Adrenal gland (tissue), 12 donors: ENCODE results near the gene TLK2. TPM values are rescaled to one million over a fixed set of nuclear protein-coding genes. Genes with fewer than 3 reads are reported as not detected.

Experiments used
- DNase-seq, 7 donors: peaks; one replicate each; pipeline ENCODE4 v3.0.0-alpha.2; 2019 to 2020
- H3K27ac ChIP-seq, 5 donors: fragments of 200-600 bp; sonication (generic) in 4 of 5; 1 replicate in 3 of 5; 2 replicates in 2 of 5; pipeline versions ENCODE4 v1.5.1 to v1.8.0; 2016 to 2020; ENCODE audit warnings: mild to moderate bottlenecking in 1 of 5
- H3K27me3 ChIP-seq: fragments of 200-600 bp; 2 replicates; pipeline ENCODE4 v1.8.0; 2021
- H3K36me3 ChIP-seq, 2 donors: fragments of 200-600 bp; replicated peaks in 1 of 2; 1 replicate in 1 of 2; 2 replicates in 1 of 2; pipeline versions ENCODE4 v1.5.1 to v1.8.0; 2018 to 2022
- H3K4me1 ChIP-seq, 2 donors: fragments of 200-600 bp; replicated peaks in 1 of 2; 1 replicate in 1 of 2; 2 replicates in 1 of 2; pipeline versions ENCODE4 v1.5.1 to v1.8.0; 2018 to 2021
- H3K4me3 ChIP-seq, 4 donors: fragments of 200-600 bp; sonication (generic) in 3 of 4; one replicate each; pipeline ENCODE4 v1.5.1; 2016 to 2018
- H3K9me3 ChIP-seq, 3 donors: fragments of 200-600 bp; sonication (generic) in 1 of 3; replicated peaks in 1 of 3; 1 replicate in 2 of 3; 2 replicates in 1 of 3; pipeline versions ENCODE4 v1.5.1 to v1.8.0; 2016 to 2021
- POLR2A ChIP-seq, 2 donors: fragments of 450-650 bp; IDR thresholded peaks; one replicate each; pipeline ENCODE4 v1.6.1; 2017; ENCODE audit warnings: antibody characterized with exemption in 2 of 2, mild to moderate bottlenecking in 2 of 2, moderate library complexity in 1 of 2
- WGBS, 4 donors: extraction: QIAGEN DNeasy Blood & Tissue Kit in 2 of 4; methylation state at CpG; one replicate each; pipeline versions ENCODE4 v1.1.5 to v1.1.7; 2013 to 2017; 5-methylcytosine and 5-hydroxymethylcytosine counted together
- intact Hi-C, 2 donors: fragments of 100-400 bp; cut with DNase I; formaldehyde crosslinking; loops; one replicate each; pipeline versions ENCODE4 v1.14.1 to v1.15.0; 2022 to 2023
- polyA plus RNA-seq, 3 donors: library from polyadenylated mRNA; stranded (reverse); fragments of 200-250 nt in 2 of 3; fragments of 350-450 nt in 1 of 3; fragmentation: Illumina TruSeq in 1 of 3; extraction: RNeasy Lipid Tissue Mini Kit (QIAGEN cat#74804) in 1 of 3; gene quantifications; one replicate each; pipeline ENCODE4 v1.2.3, GENCODE V29; 2013 to 2014
- total RNA-seq, 9 donors: library from RNA; depleted of rRNA in 4 of 9; stranded (reverse); fragments of >200 nt in 4 of 9; fragments of 120-200 nt in 1 of 9; fragmentation: NEBNext Ultra II Directional in 1 of 9; extraction: Animal tissue kit (Norgen Biotek cat#: 25700) in 1 of 9; gene quantifications; one replicate each; pipeline versions ENCODE4 v1.1.0 to v1.2.4, GENCODE V29; 2013 to 2023
- TF ChIP-seq, protein P1 (sequence below), 6 experiments: fragments of 450-650 bp in 4 of 6; fragments of 200-600 bp in 2 of 6; sonication (generic) in 1 of 6; IDR thresholded peaks; 1 replicate in 5 of 6; 2 replicates in 1 of 6; pipeline versions ENCODE4 v1.5.1 to v1.8.0; 2016 to 2021; ENCODE audit warnings: antibody characterized with exemption in 6 of 6, mild to moderate bottlenecking in 2 of 6, moderate library complexity in 1 of 6
- donor health status: healthy with polysubstance abuse.
- donor health status: Bipolar disorder and iron deficiency.
- donor health status: DM: yes; HTN: yes; CAD: no.
- donor health status: DM: no; HTN: no; CAD: no.
- donor health status: DM: no; HTN: no; CAD: no.
- donor health status: DM: yes; HTN: yes; CAD: no.

The TLK2 gene
- total and polyA plus RNA-seq, 12 donors = 13.2 to 68.3 (median 31.2) TPM

- H3K36me3 ChIP-seq = peaks cover 0 to 42% of the 10 kb centered on the region in 2 donors
- no peak for DNase-seq
- TF ChIP-seq, protein P1, sequence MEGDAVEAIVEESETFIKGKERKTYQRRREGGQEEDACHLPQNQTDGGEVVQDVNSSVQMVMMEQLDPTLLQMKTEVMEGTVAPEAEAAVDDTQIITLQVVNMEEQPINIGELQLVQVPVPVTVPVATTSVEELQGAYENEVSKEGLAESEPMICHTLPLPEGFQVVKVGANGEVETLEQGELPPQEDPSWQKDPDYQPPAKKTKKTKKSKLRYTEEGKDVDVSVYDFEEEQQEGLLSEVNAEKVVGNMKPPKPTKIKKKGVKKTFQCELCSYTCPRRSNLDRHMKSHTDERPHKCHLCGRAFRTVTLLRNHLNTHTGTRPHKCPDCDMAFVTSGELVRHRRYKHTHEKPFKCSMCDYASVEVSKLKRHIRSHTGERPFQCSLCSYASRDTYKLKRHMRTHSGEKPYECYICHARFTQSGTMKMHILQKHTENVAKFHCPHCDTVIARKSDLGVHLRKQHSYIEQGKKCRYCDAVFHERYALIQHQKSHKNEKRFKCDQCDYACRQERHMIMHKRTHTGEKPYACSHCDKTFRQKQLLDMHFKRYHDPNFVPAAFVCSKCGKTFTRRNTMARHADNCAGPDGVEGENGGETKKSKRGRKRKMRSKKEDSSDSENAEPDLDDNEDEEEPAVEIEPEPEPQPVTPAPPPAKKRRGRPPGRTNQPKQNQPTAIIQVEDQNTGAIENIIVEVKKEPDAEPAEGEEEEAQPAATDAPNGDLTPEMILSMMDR (IDR thresholded peaks at IDR 0.05) = no peak
- no peak for TF ChIP-seq POLR2A (IDR thresholded peaks at IDR 0.05)
- 58 to 72% (median 66%) methylated on average over 6 of the region's 6 CpGs for WGBS, 4 donors
- peaks cover 0 to 4% of the 10 kb centered on the region in 2 donors for H3K4me1 ChIP-seq
- no peak overlapping the region for H3K4me3 ChIP-seq
- H3K9me3 ChIP-seq = no peaks in the 10 kb centered on the region
- no peaks in the 10 kb centered on the region for H3K27me3 ChIP-seq
- no peak overlapping the region for H3K27ac ChIP-seq
- intact Hi-C loops = no loop called here
Observed at GRCh38 chr17:62614142-62614541, 135.5 kb downstream of the TLK2 start.

DNA sequence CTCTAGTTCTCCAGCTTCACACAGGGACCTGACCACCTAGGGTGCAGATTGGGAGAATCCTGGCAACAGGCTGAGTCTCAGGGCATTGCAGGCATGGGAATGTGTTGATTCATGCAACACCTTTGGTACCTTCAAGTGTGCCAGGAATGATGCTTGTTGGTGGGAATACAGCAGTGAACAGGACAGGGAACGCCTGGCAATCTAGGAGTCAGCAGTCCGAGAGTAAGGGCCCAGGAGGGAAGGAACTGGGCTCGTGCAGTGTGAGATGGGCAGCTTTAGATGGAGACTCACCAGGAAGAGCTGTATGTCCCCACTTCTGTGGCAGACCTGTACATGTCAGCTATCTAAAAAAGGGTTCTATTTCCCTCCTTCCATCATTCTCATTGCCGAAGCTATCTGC is 136.9 kb downstream of the TLK2 start:
- intact Hi-C loops = no loop called here
- H3K4me3 ChIP-seq = no peak overlapping the region
- no peak for DNase-seq
- TF ChIP-seq, protein P1 (IDR thresholded peaks at IDR 0.05) = no peak
- TF ChIP-seq POLR2A (IDR thresholded peaks at IDR 0.05) = no peak
- no peak overlapping the region for H3K27ac ChIP-seq
- 95 to 100% (median 97%) methylated on average over 4 of the region's 4 CpGs for WGBS, 4 donors
- H3K36me3 ChIP-seq = peaks cover 0 to 32% of the 10 kb centered on the region in 2 donors
- H3K27me3 ChIP-seq = no peaks in the 10 kb centered on the region
- H3K4me1 ChIP-seq = peaks cover 0 to 4% of the 10 kb centered on the region in 2 donors
- no peaks in the 10 kb centered on the region for H3K9me3 ChIP-seq

GRCh38 chr17:62616993-62617893 is 138.6 kb downstream of the TLK2 start:
- intact Hi-C loops = no loop called here
- DNase-seq = no peak
- 72 to 82% (median 76%) methylated on average over 8 of the region's 8 CpGs for WGBS, 4 donors

GRCh38 chr17:62617894-62618472 is 139.4 kb downstream of the TLK2 start:
- intact Hi-C loops = no loop called here
- Histone ChIP-seq H3K27me3 (no peaks in the 10 kb centered on the region), H3K4me1 (peaks cover 0 to 4% of the 10 kb centered on the region in 2 donors), H3K4me3 (no peak overlapping the region), H3K27ac (no peak overlapping the region), H3K9me3 (no peaks in the 10 kb centered on the region), H3K36me3 (peaks cover 0 to 23% of the 10 kb centered on the region in 2 donors)
- WGBS, 4 donors = 74 to 91% (median 83%) methylated on average over 4 to 6 of the region's 6 CpGs
- no peak for DNase-seq
- TF ChIP-seq, protein P1 (IDR thresholded peaks at IDR 0.05) = no peak
- TF ChIP-seq POLR2A (IDR thresholded peaks at IDR 0.05) = no peak

More at GRCh38 chr17:62616993-62617893, 138.6 kb downstream of the TLK2 start:
- no peak for TF ChIP-seq POLR2A (IDR thresholded peaks at IDR 0.05)
- TF ChIP-seq, protein P1 (IDR thresholded peaks at IDR 0.05) = no peak
- Histone ChIP-seq H3K9me3 (no peaks in the 10 kb centered on the region), H3K27ac (no peak overlapping the region), H3K4me3 (no peak overlapping the region), H3K27me3 (no peaks in the 10 kb centered on the region), H3K4me1 (peaks cover 0 to 4% of the 10 kb centered on the region in 2 donors), H3K36me3 (peaks cover 0 to 24% of the 10 kb centered on the region in 2 donors)
